Smooth muscle cell (in vitro differentiated cells): ENCODE results near the gene OR5K4. TPM values are rescaled to one million over a fixed set of nuclear protein-coding genes. Genes with fewer than 3 reads are reported as not detected.

Experiments
- DNase-seq: peaks from one replicate; lab custom pipeline; 2025; ENCODE audit not compliant: unreplicated experiment; lab: John Stamatoyannopoulos, UW
- H2AFZ ChIP-seq: fragments of 200-600 bp; sonication (generic); 2 replicates; pipeline ENCODE4 v1.6.0; 2016; ENCODE audit warnings: antibody characterized with exemption, low read depth, mild to moderate bottlenecking
- H3F3A ChIP-seq: fragments of 200-600 bp; sonication (generic); 2 replicates; pipeline ENCODE4 v1.6.0; 2017; ENCODE audit warnings: antibody characterized with exemption, low read depth
- H3K27ac ChIP-seq: fragments of 200-600 bp; sonication (generic); 2 replicates; pipeline ENCODE4 v1.5.1; 2016; ENCODE audit warnings: low read depth, mild to moderate bottlenecking
- H3K27me3 ChIP-seq: fragments of 200-600 bp; sonication (generic); 2 replicates; pipeline ENCODE4 v1.6.1; 2016; ENCODE audit warnings: low read depth, mild to moderate bottlenecking
- H3K36me3 ChIP-seq: fragments of 200-600 bp; sonication (generic); 2 replicates; pipeline ENCODE4 v1.5.1; 2016; ENCODE audit warnings: low read depth
- H3K4me1 ChIP-seq: fragments of 200-600 bp; sonication (generic); 2 replicates; pipeline ENCODE4 v1.5.1; 2016; ENCODE audit warnings: low read depth
- H3K4me2 ChIP-seq: fragments of 200-600 bp; sonication (generic); 2 replicates; pipeline ENCODE4 v1.6.0; 2016; ENCODE audit warnings: mild to moderate bottlenecking
- H3K4me3 ChIP-seq: fragments of 200-600 bp; sonication (generic); 2 replicates; pipeline ENCODE4 v1.5.1; 2016; ENCODE audit warnings: mild to moderate bottlenecking
- H3K79me2 ChIP-seq: fragments of 200-600 bp; sonication (generic); 2 replicates; pipeline ENCODE4 v1.6.0; 2016; ENCODE audit warnings: low read depth, mild to moderate bottlenecking
- H3K9ac ChIP-seq: fragments of 200-600 bp; sonication (generic); 2 replicates; pipeline ENCODE4 v1.6.0; 2016; ENCODE audit warnings: low read depth
- H3K9me3 ChIP-seq: fragments of 200-600 bp; sonication (generic); replicated peaks from 2 replicates; pipeline ENCODE4 v1.5.1; 2016; ENCODE audit warnings: low read depth
- H4K20me1 ChIP-seq: fragments of 200-600 bp; sonication (generic); 2 replicates; pipeline ENCODE4 v1.6.0; 2016; ENCODE audit warnings: low read depth
- CTCF ChIP-seq: fragments of 200-600 bp; sonication (generic); IDR thresholded peaks from 2 replicates; pipeline ENCODE4 v1.5.1; 2017; ENCODE audit warnings: borderline replicate concordance, mild to moderate bottlenecking, antibody characterized with exemption; ENCODE audit not compliant: insufficient read depth, poor library complexity, severe bottlenecking
- WGBS: methylation state at CpG from one replicate; pipeline ENCODE4 v1.1.7; 2016; ENCODE audit warnings: low lambda C conversion rate; 5-methylcytosine and 5-hydroxymethylcytosine counted together
- polyA plus RNA-seq: library from polyadenylated mRNA; unstranded; fragments of >200 nt; fragmentation: Nextera tagmentation; extraction: Ambion mirVana; gene quantifications from 2 replicates; pipeline ENCODE4 v1.2.1, GENCODE V29; 2016
- total RNA-seq: library from RNA; depleted of rRNA; stranded (reverse); fragments of >200 nt; gene quantifications from 2 replicates; pipeline ENCODE4 v1.2.3, GENCODE V29; 2014

Gene OR5K4
- total RNA-seq: not detected in 2 replicates
- not detected in 2 replicates for polyA plus RNA-seq

GRCh38 chr3:98353554-98353953 is at the start of gene OR5K4:
OR5K4 (plus strand) TSS chr3:98353854; CDS start chr3:98353854, 0 bp downstream.
- TF ChIP-seq CTCF: no peak
- Histone ChIP-seq H3K27me3 (no peaks in the 10 kb centered on the region), H3K9ac (no peak within 1 kb of the TSS), H3K4me2 (no peak within 1 kb of the TSS), H3K27ac (no peak within 1 kb of the TSS), H3K9me3 (peaks cover 1% of the 10 kb centered on the region), H4K20me1 (no peaks in the 10 kb centered on the region), H3K4me1 (no peaks in the 10 kb centered on the region), H3K4me3 (no peak within 1 kb of the TSS), H2AFZ (no peak within 1 kb of the TSS), H3F3A (no peaks in the 10 kb centered on the region), H3K79me2 (no peaks in the 10 kb centered on the region), H3K36me3 (no peaks in the 10 kb centered on the region)
- WGBS: 86% methylated on average over 2 of the region's 2 CpGs
- no peak for DNase-seq

- Histone ChIP-seq H2AFZ (no peak overlapping the region), H3F3A (no peaks in the 10 kb centered on the region), H4K20me1 (no peaks in the 10 kb centered on the region), H3K4me1 (no peaks in the 10 kb centered on the region), H3K79me2 (no peaks in the 10 kb centered on the region), H3K4me3 (no peak overlapping the region), H3K27me3 (no peaks in the 10 kb centered on the region), H3K27ac (no peak overlapping the region), H3K4me2 (no peak overlapping the region), H3K9ac (no peak overlapping the region), H3K9me3 (no peaks in the 10 kb centered on the region), H3K36me3 (no peaks in the 10 kb centered on the region)
- no peak for DNase-seq
- TF ChIP-seq CTCF: no peak
- WGBS: 78% methylated on average over 2 of the region's 2 CpGs
These were observed 31.6 kb upstream of the OR5K4 start for GRCh38 chr3:98322101-98322500.

- Histone ChIP-seq H2AFZ (no peak overlapping the region), H3K36me3 (no peaks in the 10 kb centered on the region), H3K79me2 (no peaks in the 10 kb centered on the region), H3K27me3 (no peaks in the 10 kb centered on the region), H3K9me3 (no peaks in the 10 kb centered on the region), H3K4me1 (no peaks in the 10 kb centered on the region), H3K9ac (no peak overlapping the region), H3K27ac (no peak overlapping the region), H3K4me2 (no peak overlapping the region), H4K20me1 (no peaks in the 10 kb centered on the region), H3F3A (no peaks in the 10 kb centered on the region), H3K4me3 (no peak overlapping the region)
- no peak for DNase-seq
- no peak for TF ChIP-seq CTCF
- WGBS: 59% methylated on average over 2 of the region's 2 CpGs
These were observed 31.0 kb upstream of the OR5K4 start for GRCh38 chr3:98322686-98323085.

- no peaks in the 10 kb centered on the region for H3K79me2 ChIP-seq
- H4K20me1 ChIP-seq: no peaks in the 10 kb centered on the region
- H3F3A ChIP-seq: no peaks in the 10 kb centered on the region
- H3K9ac ChIP-seq: no peak overlapping the region
- no peak for TF ChIP-seq CTCF
- DNase-seq: no peak
- no peak overlapping the region for H3K4me3 ChIP-seq
- H3K4me2 ChIP-seq: no peak overlapping the region
- no peaks in the 10 kb centered on the region for H3K27me3 ChIP-seq
- no peaks in the 10 kb centered on the region for H3K9me3 ChIP-seq
- H2AFZ ChIP-seq: no peak overlapping the region
- H3K4me1 ChIP-seq: no peaks in the 10 kb centered on the region
- no peak overlapping the region for H3K27ac ChIP-seq
- H3K36me3 ChIP-seq: no peaks in the 10 kb centered on the region
These were observed 30.2 kb upstream of the OR5K4 start for GRCh38 chr3:98323425-98323824.
